Skeletal muscle tissue (tissue), 4 donors: ENCODE results near the gene STX5. TPM values are rescaled to one million over a fixed set of nuclear protein-coding genes. Genes with fewer than 3 reads are reported as not detected.
A peak's percentile ranks its signal among the peaks of the same experiment; 100 is the strongest.

ENCODE experiments used
- H3K27ac ChIP-seq: one replicate; pipeline ENCODE4 v1.7.0; 2013; ENCODE audit warnings: mild to moderate bottlenecking, low read depth, low read length, inconsistent platforms
- H3K27me3 ChIP-seq, 3 donors: one replicate each; pipeline ENCODE4 v1.7.0; 2013; ENCODE audit warnings: low read length in 3 of 3; ENCODE audit not compliant: control insufficient read depth in 3 of 3, insufficient read depth in 3 of 3
- H3K36me3 ChIP-seq, 3 donors: one replicate each; pipeline ENCODE4 v1.7.0; 2013; ENCODE audit warnings: low read length in 3 of 3; ENCODE audit not compliant: control insufficient read depth in 3 of 3, insufficient read depth in 3 of 3
- H3K4me1 ChIP-seq, 3 donors: one replicate each; pipeline ENCODE4 v1.7.0; 2013; ENCODE audit warnings: low read length in 3 of 3, mild to moderate bottlenecking in 3 of 3; ENCODE audit not compliant: control insufficient read depth in 3 of 3, insufficient read depth in 3 of 3
- H3K4me3 ChIP-seq, 3 donors: one replicate each; pipeline ENCODE4 v1.7.0; 2013; ENCODE audit warnings: low read length in 3 of 3
- H3K9ac ChIP-seq, 3 donors: one replicate each; pipeline ENCODE4 v1.7.0; 2013; ENCODE audit warnings: low read length in 3 of 3, mild to moderate bottlenecking in 3 of 3, moderate library complexity in 2 of 3, low read depth in 1 of 3
- H3K9me3 ChIP-seq, 3 donors: one replicate each; pipeline ENCODE4 v1.7.0; 2013; ENCODE audit warnings: low read length in 3 of 3; ENCODE audit not compliant: control insufficient read depth in 3 of 3
- total RNA-seq: library from RNA; depleted of rRNA; stranded (reverse); fragments of >200 nt; gene quantifications from one replicate; pipeline ENCODE4 v1.2.3, GENCODE V29; 2014
- donor health status: Osteomylitis.

STX5 gene
- total RNA-seq, 1 donor from 2014 or later = 33.9 TPM

GRCh38 chr11:62854013-62854824, 22.4 kb upstream of the STX5 start:
- Histone ChIP-seq H3K36me3 (peaks cover 26 to 38% (median 30%) of the 10 kb centered on the region in 3 donors), H3K27me3 (no peaks in the 10 kb centered on the region), H3K9me3 (no peaks in the 10 kb centered on the region), H3K27ac (no peak overlapping the region), H3K4me1 (peaks cover 22 to 38% (median 32%) of the 10 kb centered on the region in 3 donors), H3K9ac (peak overlapping the region; percentile 67 to 91 (median 88)), H3K4me3 (peak overlapping the region; percentile 86 to 98 (median 96))

DNA sequence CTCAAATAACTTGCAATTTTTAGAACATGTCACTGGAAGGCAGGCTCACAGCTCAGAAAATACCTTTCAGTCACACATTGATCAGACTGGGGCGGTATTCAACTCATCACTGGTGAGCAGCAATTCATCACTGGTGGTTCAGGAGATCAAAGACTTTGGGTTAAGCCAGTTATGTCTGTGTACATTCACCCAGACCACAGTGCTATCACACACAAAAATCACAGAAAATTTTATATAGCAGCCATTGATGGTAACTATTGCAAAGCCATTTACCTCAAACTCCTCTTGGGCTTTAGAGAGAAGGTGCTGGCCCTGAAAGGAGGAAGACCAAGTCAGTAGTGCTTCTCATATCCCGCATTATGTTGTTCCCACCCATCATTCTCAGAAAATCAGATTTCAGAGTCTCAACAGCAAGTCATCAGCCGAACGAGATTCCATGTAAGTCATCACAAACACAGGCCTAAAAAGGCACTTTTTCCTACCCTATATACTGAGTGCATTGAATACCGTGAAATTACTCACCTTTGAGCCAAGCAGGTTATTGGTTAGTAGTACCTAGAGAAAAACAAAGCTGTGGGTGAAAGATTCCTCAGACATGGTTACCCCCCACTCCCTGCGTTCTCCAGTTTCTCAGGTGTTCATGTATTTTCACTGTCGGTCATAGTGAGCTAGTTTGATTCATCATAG, 21.6 kb upstream of the STX5 start:
- Histone ChIP-seq H3K4me1 (peaks cover 22 to 38% (median 32%) of the 10 kb centered on the region in 3 donors), H3K36me3 (peaks cover 26 to 38% (median 30%) of the 10 kb centered on the region in 3 donors), H3K9me3 (no peaks in the 10 kb centered on the region), H3K27me3 (no peaks in the 10 kb centered on the region), H3K9ac (peak overlapping the region in 2 of 3 donors; percentile 52 to 91), H3K4me3 (no peak overlapping the region), H3K27ac (no peak overlapping the region)

GRCh38 chr11:62852523-62853188, 20.8 kb upstream of the STX5 start:
- Histone ChIP-seq H3K9ac (no peak overlapping the region), H3K27me3 (no peaks in the 10 kb centered on the region), H3K4me3 (no peak overlapping the region), H3K36me3 (peaks cover 26 to 38% (median 30%) of the 10 kb centered on the region in 3 donors), H3K27ac (no peak overlapping the region), H3K4me1 (peaks cover 22 to 38% (median 32%) of the 10 kb centered on the region in 3 donors), H3K9me3 (no peaks in the 10 kb centered on the region)

DNA sequence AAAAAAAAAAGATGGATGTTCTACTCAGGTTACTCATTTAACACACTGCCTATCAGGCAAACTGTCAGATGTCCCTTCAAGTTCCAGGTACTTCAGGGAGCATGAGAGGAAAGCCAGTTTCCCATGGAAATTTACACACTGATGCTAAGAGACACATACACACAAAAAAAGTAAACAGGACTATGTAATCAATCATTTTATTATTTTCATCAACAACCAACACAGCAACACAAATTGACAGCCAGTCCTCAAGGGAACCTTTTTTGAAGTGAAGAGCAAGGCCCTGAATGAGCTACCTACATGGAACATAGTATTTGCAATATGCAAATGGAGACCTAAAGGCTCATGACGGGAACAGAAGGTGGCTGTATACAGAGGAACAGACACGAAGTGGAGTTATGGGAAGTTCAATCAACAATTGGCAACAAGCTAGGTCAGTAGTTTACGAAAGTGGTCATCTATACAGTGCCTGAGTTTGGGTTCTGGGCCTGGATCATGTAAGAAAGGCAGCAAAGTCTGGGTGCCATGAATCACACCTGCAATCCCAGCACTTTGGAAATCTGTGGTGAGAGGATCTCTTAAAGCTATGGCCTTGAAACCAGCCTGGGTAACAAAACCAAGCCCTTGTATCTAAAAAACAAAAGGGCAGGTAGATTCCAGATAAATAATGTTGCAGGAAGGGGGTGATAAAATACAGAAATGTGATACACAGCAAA, 20.1 kb upstream of the STX5 start:
- no peaks in the 10 kb centered on the region for H3K27me3 ChIP-seq
- no peak overlapping the region for H3K9ac ChIP-seq
- H3K9me3 ChIP-seq = no peaks in the 10 kb centered on the region
- peaks cover 26 to 38% (median 30%) of the 10 kb centered on the region in 3 donors for H3K36me3 ChIP-seq
- no peak overlapping the region for H3K4me3 ChIP-seq
- H3K27ac ChIP-seq = no peak overlapping the region
- H3K4me1 ChIP-seq = peaks cover 22 to 37% (median 32%) of the 10 kb centered on the region in 3 donors

DNA sequence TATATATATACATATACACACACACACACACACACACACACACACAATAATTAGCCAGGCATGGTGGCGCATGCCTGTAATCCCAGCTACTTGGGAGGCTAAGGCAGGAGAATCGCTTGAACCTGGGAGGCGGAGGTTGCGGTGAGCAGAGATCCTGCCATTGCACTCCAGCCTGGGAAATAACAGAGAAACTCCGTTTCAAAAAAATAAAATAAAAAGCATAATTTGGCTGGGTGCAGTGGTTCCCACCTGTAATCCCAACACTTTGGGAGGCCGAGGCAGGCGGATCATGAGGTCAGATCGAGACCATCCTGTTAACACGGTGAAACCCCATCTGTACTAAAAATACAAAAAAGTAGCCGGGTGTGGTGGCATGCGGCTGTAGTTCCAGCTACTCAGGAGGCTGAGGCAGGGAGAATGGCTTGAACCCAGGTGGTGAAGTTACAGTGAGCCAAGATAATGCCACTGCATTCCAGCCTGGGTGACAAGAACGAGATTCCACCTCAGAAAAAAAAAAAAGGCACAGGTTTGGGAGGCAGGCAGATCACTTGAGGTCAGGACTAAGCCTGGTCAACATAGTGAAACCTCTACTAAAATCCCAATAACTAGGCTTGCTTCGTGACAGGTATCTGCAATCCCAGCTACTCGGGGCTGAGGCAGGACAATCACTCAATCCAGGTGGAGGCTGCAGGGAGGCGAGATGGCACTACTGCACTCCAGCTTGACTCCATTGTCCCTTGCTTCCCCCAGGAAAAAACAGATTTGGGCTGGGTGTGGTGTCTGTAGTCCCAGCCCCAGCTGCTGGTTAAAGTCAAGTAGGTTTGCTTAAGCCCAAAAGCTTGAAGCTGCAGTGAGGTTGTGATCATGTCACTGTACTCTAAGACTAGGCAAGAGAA, 19.3 kb upstream of the STX5 start:
- Histone ChIP-seq H3K9me3 (no peaks in the 10 kb centered on the region), H3K9ac (peak overlapping the region in 1 of 3 donors; percentile 21), H3K27ac (no peak overlapping the region), H3K36me3 (peaks cover 26 to 38% (median 30%) of the 10 kb centered on the region in 3 donors), H3K4me3 (no peak overlapping the region), H3K27me3 (no peaks in the 10 kb centered on the region), H3K4me1 (peaks cover 18 to 29% (median 26%) of the 10 kb centered on the region in 3 donors)

DNA sequence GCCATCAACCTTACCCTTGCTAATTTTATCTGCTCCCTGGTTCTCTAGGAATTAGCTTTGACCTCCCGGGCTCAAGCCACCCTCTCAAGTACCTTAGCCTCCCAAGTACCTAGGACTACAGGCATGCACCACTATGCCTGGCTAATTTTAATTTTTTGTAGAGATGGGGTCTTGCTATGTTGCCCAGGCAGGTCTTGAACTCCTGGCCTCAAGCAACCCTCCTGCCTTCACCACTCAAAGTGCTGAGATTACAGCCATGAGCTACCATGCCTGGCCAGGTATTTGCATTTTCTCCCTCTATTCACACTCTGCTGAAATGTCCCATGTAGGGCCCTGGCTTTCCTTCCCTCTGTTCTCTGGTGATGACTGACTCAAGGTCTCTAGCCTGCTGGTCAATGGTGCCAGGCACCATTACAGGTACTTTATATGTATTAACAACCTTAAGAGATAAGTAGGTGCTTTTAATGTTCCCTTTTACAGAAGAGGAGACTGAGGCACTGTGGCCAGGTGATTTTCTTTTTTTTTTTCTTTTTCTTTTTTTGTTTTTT, 16.0 kb upstream of the STX5 start:
- Histone ChIP-seq H3K36me3 (peaks cover 10 to 16% (median 16%) of the 10 kb centered on the region in 3 donors), H3K27ac (no peak overlapping the region), H3K9me3 (no peaks in the 10 kb centered on the region), H3K4me1 (no peaks in the 10 kb centered on the region), H3K27me3 (no peaks in the 10 kb centered on the region), H3K4me3 (no peak overlapping the region), H3K9ac (no peak overlapping the region)

- Histone ChIP-seq H3K36me3 (peaks cover 0 to 2% (median 0%) of the 10 kb centered on the region in 3 donors), H3K9me3 (no peaks in the 10 kb centered on the region), H3K4me1 (peaks cover 7 to 8% (median 7%) of the 10 kb centered on the region in 3 donors), H3K9ac (no peak overlapping the region), H3K4me3 (no peak overlapping the region), H3K27ac (no peak overlapping the region), H3K27me3 (no peaks in the 10 kb centered on the region)
These were observed 14.3 kb upstream of the STX5 start for GRCh38 chr11:62846177-62846576.

GRCh38 chr11:62844154-62844553, 12.3 kb upstream of the STX5 start:
- no peaks in the 10 kb centered on the region for H3K36me3 ChIP-seq
- no peak overlapping the region for H3K9ac ChIP-seq
- no peak overlapping the region for H3K4me3 ChIP-seq
- no peaks in the 10 kb centered on the region for H3K27me3 ChIP-seq
- peaks cover 7 to 10% (median 9%) of the 10 kb centered on the region in 3 donors for H3K4me1 ChIP-seq
- H3K27ac ChIP-seq = no peak overlapping the region
- no peaks in the 10 kb centered on the region for H3K9me3 ChIP-seq
